ENCODE results near the gene TALDO1.

DNA sequence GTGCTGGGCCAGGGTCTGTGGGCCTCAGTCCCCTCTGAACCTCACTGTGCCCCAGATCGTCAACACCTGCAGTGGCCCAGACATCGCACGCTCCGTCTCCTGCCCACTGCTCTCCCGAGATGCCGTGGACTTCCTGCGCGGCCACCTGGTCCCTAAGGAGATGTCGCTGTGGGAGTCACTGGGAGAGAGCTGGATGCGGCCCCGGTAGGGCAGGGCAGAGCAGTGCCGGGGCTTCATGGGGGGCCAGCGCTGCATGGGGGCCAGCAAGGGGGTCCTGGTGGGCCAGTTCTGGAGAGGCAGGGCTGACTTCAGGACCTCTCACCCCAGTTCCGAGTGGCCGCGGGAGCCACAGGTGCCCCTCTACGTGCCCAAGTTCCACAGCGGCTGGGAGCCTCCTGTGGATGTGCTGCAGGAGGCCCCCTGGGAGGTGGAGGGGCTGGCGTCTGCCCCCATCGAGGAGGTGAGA is 24.9 kb upstream of the TALDO1 start:
- TF ChIP-seq CTCF (conservative IDR thresholded peaks at IDR 0.05 in 1 of 2, IDR thresholded peaks at IDR 0.05 in 1 of 2; ENCODE audit: low read depth in 1 of 2, low read length in 2 of 2) (no peak), EZH2 (IDR thresholded peaks at IDR 0.05; ENCODE audit: low read length, missing control alignments) (no peak)
